HG02885 (cell line): ENCODE data around the gene ZNF709.
"Not testable (repeated sequence)": the region's sequence is repeated elsewhere in the genome, so short reads cannot be mapped to it uniquely, and the experiment has no call there.

ENCODE experiments used
- ATAC-seq: cut with Tn5 transposase; IDR thresholded peaks from one replicate; pipeline ENCODE4 v1.9.1; 2021; ENCODE audit warnings: mild to moderate bottlenecking; ENCODE audit not compliant: unreplicated experiment, poor library complexity

Gene ZNF709

DNA sequence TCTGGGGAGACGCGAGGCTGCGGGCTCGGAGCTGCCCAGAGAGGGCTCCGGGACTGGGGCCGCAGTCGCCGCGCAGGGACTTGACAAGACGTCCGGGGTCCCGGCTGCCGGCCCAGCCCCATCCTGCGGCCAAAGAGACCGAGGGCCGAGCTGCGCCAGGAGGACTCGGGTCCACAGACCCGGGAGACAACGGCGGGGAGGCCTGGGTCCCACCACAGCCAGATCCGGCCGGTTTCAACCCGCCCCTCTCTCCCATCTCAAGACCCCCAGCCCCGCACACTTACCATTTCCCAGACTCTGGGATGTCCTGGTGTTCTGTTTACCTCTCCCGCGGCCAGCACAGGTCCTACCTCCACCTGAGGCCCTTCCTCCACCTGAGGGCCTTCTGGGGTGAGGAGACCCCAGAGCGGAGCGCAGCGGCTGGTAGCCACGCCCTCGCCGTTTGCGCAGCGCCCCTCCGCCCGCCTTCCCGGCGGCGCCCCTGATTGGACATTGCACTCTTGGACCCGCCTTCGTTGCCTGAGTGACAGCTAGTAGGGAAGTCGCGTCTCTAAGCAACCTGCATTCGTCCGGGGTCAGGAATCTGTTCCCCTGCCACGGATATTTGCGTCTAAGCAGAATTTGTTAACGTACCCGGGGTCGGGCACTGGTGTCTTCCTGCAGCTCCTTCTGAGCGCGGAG is at the start of gene ZNF709:
Gene ZNF709, minus strand, starts transcription at position 446 of the 681 bp plus-strand sequence. Its CDS starts 159 bp downstream, at position 287.
- peak; percentile 96 for ATAC-seq

DNA sequence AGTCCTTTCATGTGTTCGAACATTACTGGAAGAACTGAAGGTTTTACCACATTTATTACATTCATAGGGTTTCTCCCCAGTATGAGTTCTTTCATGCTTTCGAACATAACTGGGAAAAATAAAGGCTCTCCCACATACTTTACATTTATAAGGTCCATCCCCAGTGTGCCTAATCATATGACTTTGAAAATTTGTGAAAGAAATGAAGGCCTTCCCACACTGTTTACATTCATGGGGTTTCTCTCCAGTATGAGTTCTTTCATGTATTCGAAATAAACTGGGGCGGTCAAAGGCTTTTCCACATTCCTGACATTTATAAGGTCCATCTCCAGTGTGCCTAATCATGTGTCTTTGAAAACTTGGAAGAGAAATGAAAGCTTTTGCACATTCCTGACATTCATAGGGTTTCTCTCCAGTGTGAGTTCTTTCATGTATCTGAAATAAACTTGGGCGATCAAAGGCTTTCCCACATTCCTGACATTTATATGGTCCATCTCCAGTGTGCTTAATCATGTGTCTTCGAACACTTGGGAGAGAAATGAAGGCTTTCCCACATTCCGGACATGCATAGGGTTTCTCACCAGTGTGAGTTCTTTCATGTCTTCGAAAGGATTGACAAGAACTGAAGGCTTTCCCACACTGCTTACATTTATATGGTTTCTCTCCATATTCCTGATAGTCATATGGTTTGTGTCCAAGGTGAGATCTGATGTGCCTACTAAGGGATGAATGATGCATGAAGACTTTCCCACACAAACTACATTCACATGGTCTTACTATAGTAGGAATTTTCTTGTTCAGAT is 42.6 kb upstream of the ZNF709 start:
- ATAC-seq, result no peak

DNA sequence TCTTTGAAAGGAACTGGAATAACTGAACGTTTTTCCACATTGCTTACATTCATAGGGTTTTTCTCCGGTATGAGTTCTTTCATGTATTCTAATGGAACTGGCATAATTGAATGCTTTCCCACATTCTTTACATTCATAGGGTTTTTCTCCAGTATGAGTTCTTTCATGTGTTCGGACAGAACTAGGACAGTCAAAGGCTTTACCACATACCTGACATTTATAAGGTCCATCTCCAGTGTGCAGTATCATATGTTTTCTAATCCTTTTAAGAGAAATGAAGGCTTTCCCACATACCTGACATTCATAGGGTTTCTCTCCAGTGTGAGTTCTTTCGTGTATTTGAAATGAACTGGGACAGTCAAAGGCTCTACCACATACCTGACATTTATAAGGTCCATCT is 41.9 kb upstream of the ZNF709 start:
- no peak for ATAC-seq

DNA sequence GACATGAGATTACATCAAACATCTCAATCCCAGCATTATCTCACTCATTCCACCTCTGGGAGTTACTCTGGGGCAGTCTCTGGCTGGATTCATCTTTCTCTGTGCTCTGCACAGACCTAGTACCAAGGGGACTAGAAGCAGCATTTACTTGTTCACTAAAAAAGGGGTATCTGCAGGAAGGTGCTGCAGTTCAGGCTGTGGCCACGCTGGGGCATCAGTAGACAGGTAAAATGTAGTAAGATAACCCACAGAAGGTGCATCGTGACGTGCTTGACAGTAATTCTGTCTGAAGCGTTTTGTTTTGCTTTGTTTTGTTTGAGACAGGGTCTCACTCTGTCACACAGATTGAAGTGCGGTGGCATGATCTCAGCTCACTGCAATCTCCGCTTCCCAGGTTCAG is 37.4 kb upstream of the ZNF709 start:
- no peak for ATAC-seq

DNA sequence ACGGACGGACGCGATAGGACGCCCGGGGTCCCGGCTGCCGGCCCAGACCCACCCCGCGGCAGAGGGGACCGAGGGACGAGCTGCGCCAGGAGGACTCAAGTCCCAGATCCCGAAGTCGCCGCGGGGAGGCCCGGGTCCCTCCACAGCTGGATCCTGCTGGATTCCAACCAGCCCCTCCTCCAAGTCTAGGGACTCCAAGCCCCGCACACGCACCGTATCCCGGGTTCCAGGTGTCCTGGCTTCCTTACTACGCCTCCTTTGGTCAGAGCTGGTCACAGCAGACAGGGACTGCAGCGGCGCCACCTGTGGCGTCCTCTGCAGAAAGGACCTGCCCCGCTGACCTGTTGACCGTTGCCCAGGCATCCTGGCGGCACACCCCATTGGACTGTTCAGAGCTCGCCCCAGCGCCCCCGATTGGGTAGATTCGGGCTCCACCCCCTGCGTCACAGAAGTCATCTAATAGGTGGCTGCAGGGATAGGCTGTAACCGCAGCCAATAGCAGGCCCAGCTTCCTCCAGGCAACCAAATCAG is 29.0 kb upstream of the ZNF709 start:
- ATAC-seq, result no peak

DNA sequence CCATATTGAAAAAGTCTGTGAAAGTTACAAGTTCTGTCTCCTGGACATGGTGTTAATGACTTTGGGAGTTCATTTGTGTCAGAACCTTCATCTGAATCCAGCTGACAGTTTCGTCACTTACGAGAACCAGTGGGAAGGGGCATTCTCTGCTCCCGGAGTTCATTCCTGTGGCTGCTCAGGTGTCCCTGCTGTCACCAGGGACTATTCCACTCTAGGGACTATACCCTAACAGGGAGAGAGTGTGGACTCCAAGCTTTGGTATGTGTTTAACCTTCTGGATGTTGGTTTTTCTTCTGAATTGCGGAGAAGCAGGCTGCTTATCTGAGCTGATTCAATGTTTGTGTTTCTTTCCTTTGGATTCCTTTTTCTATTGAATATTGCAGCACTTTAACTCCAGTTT is 12.4 kb upstream of the ZNF709 start:
- ATAC-seq, result no peak

DNA sequence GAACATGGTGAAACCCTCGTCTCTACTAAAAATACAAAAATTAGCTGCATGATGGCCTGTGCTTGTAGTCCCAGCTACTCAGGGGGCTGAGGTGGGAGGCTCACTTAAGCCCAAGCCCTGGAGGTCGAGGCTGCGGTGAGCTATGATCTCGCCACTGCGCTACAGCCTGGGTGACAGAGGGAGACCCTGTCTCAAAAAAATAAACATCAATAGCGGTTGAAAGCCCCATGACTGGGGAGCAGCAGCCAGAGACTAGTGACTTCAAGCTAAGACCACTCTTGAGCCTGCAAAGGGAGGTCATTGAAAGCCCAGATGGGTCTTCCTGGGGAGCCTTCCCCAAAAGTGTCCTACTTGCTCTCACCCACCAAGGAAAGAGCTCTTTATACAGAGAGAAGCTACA is 11.9 kb upstream of the ZNF709 start:
- ATAC-seq, result no peak

DNA sequence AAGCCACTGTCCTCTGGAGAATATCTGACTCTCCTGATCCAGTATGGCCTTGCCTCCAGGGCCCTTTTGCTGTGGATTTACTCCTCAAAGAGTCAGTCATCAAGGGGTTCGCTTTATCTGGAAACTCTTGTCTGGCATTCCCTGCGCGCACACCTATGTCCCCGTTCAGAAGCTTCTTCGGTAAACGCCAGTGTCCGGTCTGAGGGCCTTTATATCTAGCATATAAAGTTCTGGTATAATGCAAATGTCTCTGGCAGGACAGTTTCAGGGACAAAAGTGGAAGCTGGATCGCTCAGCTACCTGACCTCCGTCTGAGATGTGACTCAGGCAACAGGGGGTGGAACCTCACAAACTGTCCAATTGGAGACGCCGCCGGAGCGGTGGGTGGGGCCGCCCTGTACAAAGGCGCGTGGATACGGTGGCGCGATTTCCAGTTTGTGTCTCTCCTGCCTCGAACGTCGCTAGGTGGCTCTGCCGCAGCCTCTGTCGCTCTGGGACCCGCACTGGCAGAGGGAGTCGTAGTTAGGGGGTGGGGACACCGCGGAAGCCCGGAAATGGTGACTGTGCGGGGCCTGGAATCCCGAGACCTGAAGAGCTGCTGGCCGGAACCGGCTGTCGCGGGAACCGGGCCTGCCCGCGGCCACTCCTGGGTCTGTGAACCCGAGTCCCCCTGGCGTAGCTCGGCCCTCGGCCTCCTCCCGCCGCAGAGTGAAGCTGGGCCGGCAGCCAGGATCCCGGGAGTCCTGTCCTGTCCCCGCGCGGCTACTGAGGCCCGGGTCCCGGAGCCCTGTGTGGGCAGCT is 10.6 kb upstream of the ZNF709 start:
- ATAC-seq, result peak; percentile 67

DNA sequence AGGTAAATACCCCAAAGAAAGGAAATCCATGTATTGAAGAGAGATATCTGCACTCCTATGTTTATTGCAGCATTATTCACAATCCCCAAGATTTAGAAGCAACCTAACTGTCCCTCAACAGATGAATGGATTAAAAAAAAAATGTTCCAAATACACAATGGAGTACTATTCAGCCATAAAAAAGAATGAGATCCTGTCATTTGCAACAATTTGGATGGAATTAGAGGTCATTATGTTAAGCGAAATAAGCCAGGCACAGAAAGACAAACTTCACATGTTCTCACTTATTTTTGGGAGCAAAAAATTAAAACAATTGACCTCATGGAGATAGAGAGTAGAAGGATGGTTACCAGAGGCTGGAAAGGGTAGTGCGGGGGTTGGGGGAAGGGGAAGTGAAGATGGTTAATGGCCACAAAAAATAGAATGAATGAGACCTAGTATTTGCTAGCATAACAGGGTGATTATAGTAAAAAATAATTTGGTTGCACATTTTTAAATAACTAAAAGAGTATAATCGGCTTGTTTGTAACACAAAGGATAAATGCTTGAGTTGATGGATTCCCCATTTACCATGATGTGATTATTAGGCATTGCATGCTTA is 9.7 kb upstream of the ZNF709 start:
- ATAC-seq, result no peak

DNA sequence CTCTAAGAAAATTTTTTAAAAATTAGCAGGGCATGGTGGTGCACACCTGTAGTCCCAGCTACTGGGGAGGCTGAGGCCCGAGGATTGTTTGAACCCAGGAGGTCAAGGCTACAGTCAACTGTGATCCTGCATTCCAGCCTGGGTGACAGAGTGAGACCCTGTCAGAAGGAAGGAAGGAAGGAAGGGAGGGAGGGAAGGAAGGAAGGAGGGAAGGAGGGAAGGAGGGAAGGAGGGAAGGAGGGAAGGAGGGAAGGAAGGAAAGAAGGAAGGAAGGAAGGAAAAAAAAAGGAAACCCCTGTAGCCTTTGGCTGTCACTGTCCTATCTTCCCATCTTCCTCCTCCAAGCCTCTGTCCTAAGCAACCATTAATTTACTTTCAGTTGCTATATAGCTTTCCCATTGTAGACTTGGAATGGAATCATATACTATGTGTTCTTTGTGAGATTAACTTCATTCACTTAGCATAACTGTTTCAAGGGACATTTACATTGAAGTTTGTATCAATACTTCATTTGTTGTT is 1.7 kb upstream of the ZNF709 start:
- not testable (repeated sequence) for ATAC-seq

DNA sequence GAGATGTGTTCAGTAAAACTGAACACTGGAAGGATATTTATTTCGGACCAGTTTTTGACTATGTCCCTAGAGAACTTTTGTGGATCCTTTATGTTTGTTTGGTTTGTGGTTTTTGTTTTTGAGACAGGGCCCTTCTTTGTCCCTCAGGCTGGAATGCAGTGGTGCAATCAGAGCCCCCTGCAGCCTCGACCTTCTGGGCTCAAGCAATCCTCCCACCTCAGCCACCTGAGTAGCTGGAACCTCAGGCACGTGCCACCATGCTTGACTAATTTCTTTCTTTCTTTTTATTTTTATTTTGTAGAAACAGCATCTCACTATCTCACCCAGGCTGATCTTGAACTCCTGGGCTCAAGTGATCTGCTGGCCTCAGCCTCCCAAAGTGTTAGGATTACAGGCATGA is 955 bp upstream of the ZNF709 start:
- ATAC-seq, result no peak

DNA sequence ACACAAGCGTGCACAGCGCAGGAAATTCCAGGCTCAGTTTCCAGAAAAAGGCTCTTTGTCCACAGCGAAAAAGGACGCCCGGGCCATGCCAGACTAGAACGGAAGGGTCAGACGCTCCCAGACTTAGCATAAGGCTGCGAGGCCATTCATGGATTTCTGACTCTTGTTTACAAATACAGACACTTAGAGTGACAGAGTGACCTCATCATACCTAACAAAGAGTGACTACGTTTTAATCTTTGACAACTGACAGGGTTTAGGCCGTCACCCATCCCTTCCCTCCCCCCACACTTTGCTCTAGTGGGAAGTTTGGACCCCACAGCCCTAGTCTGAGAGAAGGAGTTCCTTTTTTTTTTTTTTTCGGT is 418 bp upstream of the ZNF709 start:
- no peak for ATAC-seq

DNA sequence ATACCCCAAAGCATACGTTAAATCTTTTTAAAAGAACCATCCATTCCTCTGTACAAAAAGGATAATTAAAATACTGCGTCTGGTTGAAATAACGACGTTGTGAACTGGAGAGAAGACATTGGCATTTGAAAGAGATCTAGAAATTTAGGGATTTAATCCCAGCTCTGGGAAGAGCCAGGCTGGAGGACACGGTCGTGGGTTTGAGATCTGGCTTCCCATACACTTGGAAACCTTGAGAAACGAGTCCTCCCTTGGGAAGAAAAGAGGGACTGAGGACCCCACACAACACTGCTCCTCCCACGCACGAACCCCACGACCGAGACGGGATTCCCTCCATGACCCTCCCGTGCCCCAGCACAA is 625 bp downstream of the ZNF709 start:
- ATAC-seq, result no peak

DNA sequence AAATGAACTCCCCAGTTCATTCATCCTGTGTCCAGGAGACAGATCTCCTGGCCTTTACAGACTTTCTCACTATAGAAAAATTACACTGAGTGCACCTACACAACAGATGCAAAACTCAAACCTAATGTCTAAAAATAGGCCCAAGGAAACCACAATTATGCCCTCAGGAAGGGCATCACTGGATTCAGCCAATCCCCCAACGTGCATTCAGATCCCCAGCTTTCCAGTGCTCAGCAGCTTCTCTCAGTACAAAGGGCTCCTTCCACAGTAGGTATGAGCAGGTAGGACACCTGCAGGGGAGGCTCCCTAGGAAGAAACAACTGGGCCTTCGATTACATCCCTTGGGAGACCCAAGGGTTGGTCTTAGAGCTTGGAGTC is 2.1 kb downstream of the ZNF709 start:
- ATAC-seq, result no peak

DNA sequence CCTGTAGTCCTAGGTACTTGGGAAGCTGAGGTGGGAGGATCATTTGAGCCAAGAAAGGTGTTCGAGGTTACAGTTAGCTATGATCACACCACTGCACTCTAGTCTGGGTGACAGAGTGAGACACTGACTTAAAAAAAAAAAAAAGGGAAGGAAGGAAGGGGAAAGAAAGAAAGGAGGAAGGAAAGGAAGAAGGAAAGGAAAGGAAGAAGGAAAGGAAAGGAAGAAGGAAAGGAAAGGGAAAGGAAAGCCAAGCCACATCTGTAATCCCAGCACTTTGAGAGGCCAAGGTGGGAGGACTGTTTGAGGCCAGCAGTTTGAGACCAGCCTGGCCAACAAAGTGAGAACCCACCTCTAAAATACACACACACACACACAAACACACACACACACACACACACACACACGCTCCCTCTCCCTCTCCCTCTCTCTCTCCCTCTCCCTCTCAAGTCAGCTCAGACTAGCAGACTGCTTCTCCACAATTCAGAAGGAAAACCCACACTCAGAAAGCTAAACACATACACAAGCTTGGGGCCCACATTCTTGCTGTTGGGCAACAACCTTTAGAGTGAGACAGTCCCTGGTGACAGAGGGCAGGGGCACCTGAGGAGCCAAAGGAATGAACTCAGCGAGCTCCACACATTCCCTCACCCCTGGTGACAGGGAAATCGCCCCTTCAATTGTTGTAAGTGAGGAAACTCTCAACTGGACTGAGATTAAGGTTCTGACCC is 2.7 kb downstream of the ZNF709 start:
- ATAC-seq, result no peak

DNA sequence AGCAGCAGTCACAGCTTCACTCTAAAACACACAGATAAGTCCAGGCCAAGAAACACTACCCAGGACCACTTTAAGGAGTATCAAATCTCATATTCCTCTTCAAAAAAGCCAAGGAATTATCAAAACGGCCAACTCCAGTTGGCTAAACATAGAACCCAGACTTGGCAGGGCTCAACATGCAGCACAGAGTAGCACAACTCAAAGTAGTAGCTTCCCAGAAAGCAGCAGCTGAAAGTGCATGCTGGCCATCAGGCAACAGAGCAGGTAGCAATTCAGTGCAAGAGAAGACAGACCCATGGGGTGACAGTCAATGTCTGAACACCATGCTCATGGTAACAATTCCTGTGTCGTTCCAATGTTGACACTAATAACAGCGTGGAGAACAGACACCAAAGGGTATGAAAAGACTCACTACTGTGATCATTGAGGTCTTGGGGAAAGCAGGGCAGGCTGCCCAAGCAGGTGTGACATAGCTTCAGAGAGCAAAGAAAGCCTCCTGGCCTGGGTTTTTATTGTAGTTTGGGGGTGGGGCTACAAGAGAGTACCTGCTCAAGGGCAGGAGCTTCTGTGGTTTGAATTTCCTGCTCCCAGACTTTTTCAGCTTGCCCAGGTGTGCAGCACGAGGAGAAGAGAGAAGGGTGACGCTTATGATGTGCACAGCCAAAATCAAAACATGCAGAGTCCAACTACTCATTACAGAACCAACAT is 6.2 kb downstream of the ZNF709 start:
- ATAC-seq, result no peak

DNA sequence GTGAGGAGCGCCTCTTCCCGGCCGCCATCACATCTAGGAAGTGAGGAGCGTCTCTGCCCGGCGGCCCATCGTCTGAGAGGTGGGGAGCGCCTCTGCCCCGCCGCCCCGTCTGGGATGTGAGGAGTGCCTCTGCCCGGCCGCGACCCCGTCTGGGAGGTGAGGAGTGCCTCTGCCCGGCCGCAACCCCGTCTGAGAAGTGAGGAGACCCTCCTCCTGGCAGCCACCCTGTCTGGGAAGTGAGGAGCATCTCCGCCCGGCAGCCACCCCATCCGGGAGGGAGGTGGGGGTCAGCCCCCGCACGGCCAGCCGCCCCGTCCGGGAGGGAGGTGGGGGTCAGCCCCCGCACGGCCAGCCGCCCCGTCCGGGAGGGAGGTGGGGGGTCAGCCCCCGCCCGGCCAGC is 17.0 kb downstream of the ZNF709 start:
- not testable (repeated sequence) for ATAC-seq

DNA sequence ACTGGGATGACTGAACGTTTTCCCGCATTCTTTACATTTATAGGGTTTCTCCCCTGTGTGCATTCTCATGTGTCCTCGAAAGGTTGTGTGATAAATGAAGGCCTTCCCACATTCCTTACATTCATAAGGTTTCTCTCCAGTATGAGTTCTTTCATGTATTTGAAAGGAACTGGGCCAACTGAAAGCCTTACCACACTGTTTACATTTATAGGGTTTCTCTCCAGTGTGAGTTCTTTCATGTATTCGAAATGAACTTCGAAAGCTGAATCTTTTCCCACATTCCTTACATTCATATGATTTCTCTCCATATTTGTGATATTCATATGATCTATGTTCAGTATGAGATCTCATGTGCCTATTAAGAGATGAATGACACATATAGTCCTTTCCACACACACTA is 19.4 kb downstream of the ZNF709 start:
- no peak for ATAC-seq

DNA sequence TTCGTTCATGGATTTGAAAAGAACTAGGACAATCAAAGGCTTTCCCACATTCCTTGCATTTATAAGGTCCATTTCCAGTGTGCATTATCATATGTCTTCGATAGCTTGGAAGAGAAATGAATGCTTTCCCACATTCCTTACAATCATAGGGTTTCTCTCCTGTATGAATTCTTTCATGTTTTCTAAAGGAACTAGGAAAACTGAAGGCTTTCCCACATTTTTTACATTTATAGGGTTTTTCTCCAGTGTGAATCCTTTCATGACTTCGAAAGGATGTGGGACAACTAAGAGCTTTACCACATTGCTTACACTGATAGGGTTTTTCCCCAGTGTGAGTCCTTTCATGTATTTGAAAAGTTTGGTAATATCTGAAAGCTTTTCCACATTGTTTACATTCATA is 19.8 kb downstream of the ZNF709 start:
- no peak for ATAC-seq
